Large intestine (tissue), 3 donors: ENCODE measurements around the gene LAMTOR1. TPM values are rescaled to one million over a fixed set of nuclear protein-coding genes. Genes with fewer than 3 reads are reported as not detected.

Experiments used
- DNase-seq, 2 donors: peaks; one replicate each; pipeline versions ENCODE4 v3.0.0 to v3.0.0-alpha.2; 2013
- H3K27ac ChIP-seq: one replicate; pipeline ENCODE4 v1.5.1; 2013; ENCODE audit warnings: low read length
- H3K27me3 ChIP-seq: 2 replicates; pipeline ENCODE4 v1.6.1; 2013; ENCODE audit warnings: low read length; ENCODE audit not compliant: control insufficient read depth, insufficient read depth
- H3K36me3 ChIP-seq: 2 replicates; pipeline ENCODE4 v1.6.1; 2013; ENCODE audit warnings: low read length; ENCODE audit not compliant: control insufficient read depth, insufficient read depth
- H3K4me1 ChIP-seq: one replicate; pipeline ENCODE4 v1.6.1; 2013; ENCODE audit warnings: low read length; ENCODE audit not compliant: control insufficient read depth, insufficient read depth
- H3K4me3 ChIP-seq: one replicate; pipeline ENCODE4 v1.5.1; 2013; ENCODE audit warnings: low read length
- H3K9me3 ChIP-seq: one replicate; pipeline ENCODE4 v1.6.1; 2013; ENCODE audit warnings: mild to moderate bottlenecking, low read depth, low read length, moderate library complexity; ENCODE audit not compliant: control insufficient read depth
- WGBS: methylation state at CpG from one replicate; pipeline ENCODE4 v1.1.5; 2013; ENCODE audit warnings: low lambda C conversion rate; ENCODE audit not compliant: insufficient coverage; 5-methylcytosine and 5-hydroxymethylcytosine counted together
- polyA plus RNA-seq: library from polyadenylated mRNA; unstranded; fragments of 120-200 nt; gene quantifications from one replicate; pipeline ENCODE4 v1.2.1, GENCODE V29; 2013

The LAMTOR1 gene
- polyA plus RNA-seq, 1 donor, result 114 TPM

GRCh38 chr11:72084076-72084475, 19.0 kb downstream of the LAMTOR1 start:
- H3K27ac ChIP-seq, result no peak overlapping the region
- WGBS, result 85% methylated on average over 2 of the region's 4 CpGs

GRCh38 chr11:72083414-72083813, 19.7 kb downstream of the LAMTOR1 start:
- WGBS, result 40% methylated on average over 1 of the region's 2 CpGs
- no peak overlapping the region for H3K4me3 ChIP-seq
- no peaks in the 10 kb centered on the region for H3K27me3 ChIP-seq
- H3K4me1 ChIP-seq, result peaks cover 5% of the 10 kb centered on the region
- peaks cover 9% of the 10 kb centered on the region for H3K36me3 ChIP-seq
- no peak for DNase-seq
- H3K9me3 ChIP-seq, result no peaks in the 10 kb centered on the region
- H3K27ac ChIP-seq, result no peak overlapping the region

More at GRCh38 chr11:72084076-72084475, 19.0 kb downstream of the LAMTOR1 start:
- Histone ChIP-seq H3K4me1 (peaks cover 5% of the 10 kb centered on the region), H3K4me3 (no peak overlapping the region), H3K36me3 (peaks cover 12% of the 10 kb centered on the region), H3K27me3 (no peaks in the 10 kb centered on the region), H3K9me3 (no peaks in the 10 kb centered on the region)
- DNase-seq, result no peak

- Histone ChIP-seq H3K4me3 (no peak overlapping the region), H3K4me1 (peaks cover 5% of the 10 kb centered on the region), H3K27me3 (no peaks in the 10 kb centered on the region), H3K9me3 (no peaks in the 10 kb centered on the region), H3K27ac (no peak overlapping the region), H3K36me3 (no peaks in the 10 kb centered on the region)
- DNase-seq, result no peak
- WGBS, result 100% methylated on average over 1 of the region's 3 CpGs
Measured at GRCh38 chr11:72081821-72082453, 21.2 kb downstream of the LAMTOR1 start.

GRCh38 chr11:72081184-72081644, 21.9 kb downstream of the LAMTOR1 start:
- H3K36me3 ChIP-seq, result no peaks in the 10 kb centered on the region
- H3K27ac ChIP-seq, result peak overlapping the region; percentile 95
- DNase-seq, result no peak
- no peaks in the 10 kb centered on the region for H3K9me3 ChIP-seq
- peaks cover 5% of the 10 kb centered on the region for H3K4me1 ChIP-seq
- H3K4me3 ChIP-seq, result peak overlapping the region; percentile 82
- no peaks in the 10 kb centered on the region for H3K27me3 ChIP-seq
- 100% methylated on average over 4 of the region's 21 CpGs for WGBS

GRCh38 chr11:72080326-72081183, 22.5 kb downstream of the LAMTOR1 start, which contains the start of the genes LRRC51 and NUMA1:
LRRC51 (plus strand) TSS chr11:72080850; CDS start chr11:72089084, 8,234 bp downstream.
NUMA1 (minus strand) TSS chr11:72080542; CDS start chr11:72035943, 44,599 bp downstream.
- Histone ChIP-seq H3K4me3 (peak within 1 kb of the TSS; percentile 82), H3K9me3 (no peaks in the 10 kb centered on the region), H3K27ac (peak within 1 kb of the TSS; percentile 95), H3K27me3 (no peaks in the 10 kb centered on the region), H3K4me1 (peaks cover 5% of the 10 kb centered on the region), H3K36me3 (peaks cover 3% of the 10 kb centered on the region)
- no CpG with 5 or more reads among the region's 60 CpGs for WGBS
- peak; percentile 100 for DNase-seq

- no peaks in the 10 kb centered on the region for H3K9me3 ChIP-seq
- H3K27ac ChIP-seq, result peak overlapping the region; percentile 95
- WGBS, result no CpG with 5 or more reads among the region's 16 CpGs
- H3K4me1 ChIP-seq, result peaks cover 5% of the 10 kb centered on the region
- H3K27me3 ChIP-seq, result no peaks in the 10 kb centered on the region
- DNase-seq, result peak in 1 of 2 donors; percentile 68
- peaks cover 3% of the 10 kb centered on the region for H3K36me3 ChIP-seq
- peak overlapping the region; percentile 82 for H3K4me3 ChIP-seq
Measured at GRCh38 chr11:72079819-72080325, 23.2 kb downstream of the LAMTOR1 start.

- 90% methylated on average over 2 of the region's 6 CpGs for WGBS
- Histone ChIP-seq H3K4me3 (no peak overlapping the region), H3K4me1 (peaks cover 5% of the 10 kb centered on the region)
Measured at GRCh38 chr11:72078477-72078876, 24.6 kb downstream of the LAMTOR1 start.

GRCh38 chr11:72075756-72076155, 27.3 kb downstream of the LAMTOR1 start:
- Histone ChIP-seq H3K27ac (no peak overlapping the region), H3K9me3 (no peaks in the 10 kb centered on the region), H3K36me3 (peaks cover 5% of the 10 kb centered on the region), H3K27me3 (no peaks in the 10 kb centered on the region), H3K4me3 (no peak overlapping the region), H3K4me1 (peaks cover 5% of the 10 kb centered on the region)
- WGBS, result no CpG with 5 or more reads among the region's 4 CpGs
- no peak for DNase-seq

More at GRCh38 chr11:72078477-72078876, 24.6 kb downstream of the LAMTOR1 start:
- Histone ChIP-seq H3K9me3 (no peaks in the 10 kb centered on the region), H3K27me3 (no peaks in the 10 kb centered on the region), H3K27ac (no peak overlapping the region), H3K36me3 (peaks cover 5% of the 10 kb centered on the region)
- DNase-seq, result no peak

GRCh38 chr11:72075109-72075508, 28.0 kb downstream of the LAMTOR1 start:
- DNase-seq, result no peak
- peaks cover 9% of the 10 kb centered on the region for H3K4me1 ChIP-seq
- H3K27me3 ChIP-seq, result no peaks in the 10 kb centered on the region
- H3K36me3 ChIP-seq, result peaks cover 5% of the 10 kb centered on the region
- WGBS, result no CpG with 5 or more reads among the region's 1 CpG
- H3K9me3 ChIP-seq, result no peaks in the 10 kb centered on the region
- H3K27ac ChIP-seq, result no peak overlapping the region
- no peak overlapping the region for H3K4me3 ChIP-seq

GRCh38 chr11:72072348-72072747, 30.7 kb downstream of the LAMTOR1 start:
- peak overlapping the region; percentile 24 for H3K27ac ChIP-seq

More at GRCh38 chr11:72072348-72072747, 30.7 kb downstream of the LAMTOR1 start:
- no peak overlapping the region for H3K4me3 ChIP-seq
- H3K36me3 ChIP-seq, result peaks cover 11% of the 10 kb centered on the region
- WGBS, result 50% methylated on average over 2 of the region's 3 CpGs
- no peak for DNase-seq
- H3K27me3 ChIP-seq, result no peaks in the 10 kb centered on the region
- H3K4me1 ChIP-seq, result peaks cover 10% of the 10 kb centered on the region
- H3K9me3 ChIP-seq, result no peaks in the 10 kb centered on the region
